ENCODE results near the gene FOS.

Gene FOS

GRCh38 chr14:75249251-75249957, 29.2 kb upstream of the FOS start:
- DNase-seq (ENCODE audit: extremely low spot score) = no peak
- ChIA-PET CTCF (interaction anchor here (0.6 to 0.8 kb wide), 2 partner anchors 9 to 46 kb away, joined by 3 read pairs; no protein-coding TSS in a partner anchor), POLR2A (interaction anchor here (1.8 kb wide), 1 partner anchor 10 kb away, joined by 5 read pairs; no protein-coding TSS in a partner anchor)
- TF ChIP-seq L3MBTL2 (conservative IDR thresholded peaks at IDR 0.05) = no peak

- ChIA-PET CTCF (no interaction called here), POLR2A (no interaction called here)
- DNase-seq (ENCODE audit: extremely low spot score) = no peak
- TF ChIP-seq FOXK2 (IDR thresholded peaks at IDR 0.05) (no peak), SP1 (IDR thresholded peaks at IDR 0.05) (no peak), BHLHE40 (IDR thresholded peaks at IDR 0.05; ENCODE audit: borderline replicate concordance) (no peak)
These were observed 28.7 kb upstream of the FOS start for GRCh38 chr14:75249958-75250336.

GRCh38 chr14:75250800-75251199, 27.8 kb upstream of the FOS start:
- POLR2A ChIA-PET = no interaction called here
- CTCF ChIA-PET = interaction anchor here (0.9 kb wide), 1 partner anchor 12 kb away, joined by 5 read pairs; no protein-coding TSS in a partner anchor
- TF ChIP-seq ARNT (IDR thresholded peaks at IDR 0.05) = no peak
- TF ChIP-seq CTBP1 (IDR thresholded peaks at IDR 0.05; ENCODE audit: borderline replicate concordance) = no peak
- TF ChIP-seq L3MBTL2 (conservative IDR thresholded peaks at IDR 0.05) = no peak
- no peak for TF ChIP-seq FOXM1 (IDR thresholded peaks at IDR 0.05; ENCODE audit: borderline replicate concordance)
- TF ChIP-seq SP1 (IDR thresholded peaks at IDR 0.05) = no peak
- TF ChIP-seq BHLHE40 (IDR thresholded peaks at IDR 0.05; ENCODE audit: borderline replicate concordance) = no peak
- TF ChIP-seq HDGF (IDR thresholded peaks at IDR 0.05; ENCODE audit: borderline replicate concordance) = no peak
- TF ChIP-seq TARDBP (IDR thresholded peaks at IDR 0.05) = no peak
- no peak for TF ChIP-seq ZNF384 (IDR thresholded peaks at IDR 0.05)
- TF ChIP-seq LEF1 (IDR thresholded peaks at IDR 0.05; ENCODE audit: borderline replicate concordance) = no peak
- no peak for TF ChIP-seq FOXA1 (IDR thresholded peaks at IDR 0.05)
- TF ChIP-seq PKNOX1 (IDR thresholded peaks at IDR 0.05) = no peak
- TF ChIP-seq ELF4 (IDR thresholded peaks at IDR 0.05) = no peak
- no peak for TF ChIP-seq SUZ12 (IDR thresholded peaks at IDR 0.05)
- no peak for TF ChIP-seq FOXK2 (IDR thresholded peaks at IDR 0.05)
- no peak for TF ChIP-seq NFRKB (IDR thresholded peaks at IDR 0.05)
- DNase-seq (ENCODE audit: extremely low spot score) = no peak

- ChIA-PET POLR2A (no interaction called here), CTCF (no interaction called here)
- no peak for TF ChIP-seq ARNT (IDR thresholded peaks at IDR 0.05)
- no peak for TF ChIP-seq L3MBTL2 (conservative IDR thresholded peaks at IDR 0.05)
- TF ChIP-seq ELF4 (IDR thresholded peaks at IDR 0.05) = no peak
- TF ChIP-seq FOXK2 (IDR thresholded peaks at IDR 0.05) = no peak
- no peak for TF ChIP-seq CTBP1 (IDR thresholded peaks at IDR 0.05; ENCODE audit: borderline replicate concordance)
- TF ChIP-seq SUZ12 (IDR thresholded peaks at IDR 0.05) = no peak
- no peak for TF ChIP-seq TARDBP (IDR thresholded peaks at IDR 0.05)
- TF ChIP-seq LEF1 (IDR thresholded peaks at IDR 0.05; ENCODE audit: borderline replicate concordance) = no peak
- no peak for TF ChIP-seq ZNF384 (IDR thresholded peaks at IDR 0.05)
- no peak for TF ChIP-seq FOXA1 (IDR thresholded peaks at IDR 0.05)
- TF ChIP-seq HDGF (IDR thresholded peaks at IDR 0.05; ENCODE audit: borderline replicate concordance) = no peak
- TF ChIP-seq PKNOX1 (IDR thresholded peaks at IDR 0.05) = no peak
- TF ChIP-seq BHLHE40 (IDR thresholded peaks at IDR 0.05; ENCODE audit: borderline replicate concordance) = no peak
- TF ChIP-seq FOXM1 (IDR thresholded peaks at IDR 0.05; ENCODE audit: borderline replicate concordance) = no peak
- TF ChIP-seq SP1 (IDR thresholded peaks at IDR 0.05) = no peak
- no peak for TF ChIP-seq NFRKB (IDR thresholded peaks at IDR 0.05)
- DNase-seq (ENCODE audit: extremely low spot score) = no peak
These were observed 26.3 kb upstream of the FOS start for GRCh38 chr14:75252254-75252837.

GRCh38 chr14:75254381-75254822, 24.2 kb upstream of the FOS start:
- DNase-seq (ENCODE audit: extremely low spot score) = no peak
- ChIA-PET CTCF (no interaction called here), POLR2A (interaction anchor here (0.6 kb wide), 1 partner anchor 14 kb away, joined by 3 read pairs; no protein-coding TSS in a partner anchor)
- TF ChIP-seq ARNT (IDR thresholded peaks at IDR 0.05) (no peak), HDGF (IDR thresholded peaks at IDR 0.05; ENCODE audit: borderline replicate concordance) (no peak), LEF1 (IDR thresholded peaks at IDR 0.05; ENCODE audit: borderline replicate concordance) (no peak), SUZ12 (IDR thresholded peaks at IDR 0.05) (no peak), SP1 (IDR thresholded peaks at IDR 0.05) (no peak), FOXM1 (IDR thresholded peaks at IDR 0.05; ENCODE audit: borderline replicate concordance) (no peak), NFRKB (IDR thresholded peaks at IDR 0.05) (no peak), CTBP1 (IDR thresholded peaks at IDR 0.05; ENCODE audit: borderline replicate concordance) (no peak), PKNOX1 (IDR thresholded peaks at IDR 0.05) (no peak), BHLHE40 (IDR thresholded peaks at IDR 0.05; ENCODE audit: borderline replicate concordance) (no peak), TARDBP (IDR thresholded peaks at IDR 0.05) (no peak), FOXK2 (IDR thresholded peaks at IDR 0.05) (no peak), FOXA1 (IDR thresholded peaks at IDR 0.05) (no peak), ZNF384 (IDR thresholded peaks at IDR 0.05) (no peak), ELF4 (IDR thresholded peaks at IDR 0.05) (no peak), L3MBTL2 (conservative IDR thresholded peaks at IDR 0.05) (no peak)
